ENCODE data around the gene UBXN11.
"Not testable (repeated sequence)": the region's sequence is repeated elsewhere in the genome, so short reads cannot be mapped to it uniquely, and the experiment has no call there.

The UBXN11 gene

DNA sequence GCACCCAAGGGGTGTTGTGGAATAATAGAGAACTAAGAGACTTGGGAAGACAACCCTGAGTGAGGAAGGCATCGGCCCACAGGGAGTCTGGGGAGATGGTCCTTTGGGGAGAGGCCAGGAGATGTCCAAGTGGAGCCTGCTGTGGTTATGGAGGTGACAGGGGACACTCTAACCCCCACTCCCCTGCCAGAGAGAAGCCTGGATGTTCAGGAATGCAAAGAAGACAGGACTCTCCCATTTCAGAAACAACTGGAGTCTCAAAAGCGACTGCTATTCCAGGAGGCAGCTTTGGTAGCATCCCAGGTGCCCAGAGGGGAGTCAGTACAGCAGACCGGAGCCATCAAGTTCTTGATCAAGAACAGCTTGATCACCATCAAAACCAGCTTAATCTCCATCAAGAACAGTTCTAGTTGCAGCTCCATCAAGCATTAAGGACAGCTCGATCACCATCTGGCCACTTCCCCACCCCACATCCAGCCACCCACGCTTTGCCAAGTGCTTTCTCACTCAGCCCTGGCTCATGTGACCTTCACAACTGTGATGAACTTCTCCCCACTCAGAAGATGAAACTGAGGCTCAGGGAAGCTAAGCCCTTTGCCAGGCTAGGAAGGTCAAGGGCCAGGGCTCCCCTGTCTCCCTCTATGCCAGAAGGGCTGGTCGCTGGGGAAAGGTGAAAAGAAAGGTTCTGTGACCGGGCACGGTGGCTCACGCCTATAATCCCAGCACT lies 12.1 kb upstream of the UBXN11 start:
- WGBS, 2 experiments (ENCODE audit: insufficient coverage in 2 of 2) = 89 to 97% methylated on average over 5 to 8 of the region's 9 CpGs
- Histone ChIP-seq H3K27ac (ENCODE audit: low read depth, low read length, severe bottlenecking) (no peak overlapping the region), H3K4me1 (ENCODE audit: control insufficient read depth, insufficient read depth, low read length, poor library complexity, severe bottlenecking) (peaks cover 17% of the 10 kb centered on the region)

DNA sequence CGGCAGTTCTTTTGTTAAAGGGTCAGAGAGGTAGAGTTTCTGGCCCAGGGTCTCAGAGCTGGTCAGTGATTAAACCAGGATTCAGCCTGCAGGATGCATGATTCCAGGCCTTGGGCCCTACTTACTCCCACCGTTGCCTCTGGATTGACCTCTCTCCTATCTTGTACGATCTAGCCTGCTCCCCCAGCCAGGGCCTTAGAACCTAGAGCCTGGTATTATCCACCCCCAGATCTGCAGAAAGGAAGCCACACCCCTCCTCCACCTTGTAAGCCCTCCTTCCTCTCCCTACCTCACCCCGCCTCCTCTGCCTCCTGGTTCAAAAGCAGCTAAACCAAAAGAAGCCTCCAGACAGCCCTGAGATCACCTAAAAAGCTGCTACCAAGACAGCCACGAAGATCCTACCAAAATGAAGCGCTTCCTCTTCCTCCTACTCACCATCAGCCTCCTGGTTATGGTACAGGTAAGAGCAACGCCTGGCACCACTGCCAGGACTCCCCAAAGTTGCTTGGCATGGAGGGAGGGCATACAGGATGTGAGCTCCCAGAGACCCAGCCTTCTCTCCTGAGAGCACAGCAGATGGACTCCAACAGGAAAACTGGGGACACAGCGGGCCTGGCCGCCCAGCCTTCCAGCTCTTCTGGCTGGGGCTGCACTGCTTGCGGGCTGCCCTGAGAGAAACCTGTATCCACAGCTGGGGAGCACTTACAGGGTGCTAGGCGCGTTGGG lies 11.3 kb upstream of the UBXN11 start, which contains the start of gene CD52:
Gene CD52 (plus strand): TSS at position 347 of the 726 bp plus-strand sequence. CDS start 60 bp downstream, at position 407.
- 74 to 78% methylated on average over 9 of the region's 12 CpGs for WGBS, 2 experiments (ENCODE audit: insufficient coverage in 2 of 2)

More for the DNA sequence above, 12.1 kb upstream of the UBXN11 start:
- Histone ChIP-seq H3K36me3 (ENCODE audit: control insufficient read depth, insufficient read depth, low read length) (no peaks in the 10 kb centered on the region), H3K4me3 (ENCODE audit: extremely low read depth, insufficient read depth, low read length, poor library complexity, severe bottlenecking) (no peak overlapping the region), H3K9me3 (ENCODE audit: control insufficient read depth, low read length) (no peaks in the 10 kb centered on the region)

DNA sequence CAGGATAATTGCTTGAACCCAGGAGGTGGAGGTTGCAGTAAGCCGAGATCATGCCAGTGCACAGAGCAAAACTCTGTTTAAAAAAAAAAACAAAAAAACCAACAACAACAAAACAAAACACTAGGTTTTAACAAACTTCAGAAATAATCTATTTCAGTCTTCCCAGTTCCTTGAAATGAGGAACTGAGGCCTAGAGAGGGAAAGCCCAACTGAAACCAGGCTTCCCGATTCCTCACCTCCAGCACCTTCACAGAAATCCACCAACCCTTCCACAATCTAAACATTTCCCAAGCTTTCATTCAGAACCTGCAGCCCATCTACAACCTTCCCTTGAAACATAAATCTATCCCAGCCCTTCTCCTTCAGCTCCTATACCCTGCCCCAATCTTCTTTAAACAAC lies 10.7 kb upstream of the UBXN11 start:
- H3K36me3 ChIP-seq (ENCODE audit: control insufficient read depth, insufficient read depth, low read length) = no peaks in the 10 kb centered on the region
- no peak overlapping the region for H3K4me3 ChIP-seq (ENCODE audit: extremely low read depth, insufficient read depth, low read length, poor library complexity, severe bottlenecking)
- WGBS, 2 experiments (ENCODE audit: insufficient coverage in 2 of 2) = 83% methylated on average over 2 of the region's 2 CpGs; no CpG with 5 or more reads in 1 of the 2 experiments
- no peaks in the 10 kb centered on the region for H3K9me3 ChIP-seq (ENCODE audit: control insufficient read depth, low read length)
- H3K27ac ChIP-seq (ENCODE audit: low read depth, low read length, severe bottlenecking) = no peak overlapping the region
- peaks cover 17% of the 10 kb centered on the region for H3K4me1 ChIP-seq (ENCODE audit: control insufficient read depth, insufficient read depth, low read length, poor library complexity, severe bottlenecking)

More for the DNA sequence above, 11.3 kb upstream of the UBXN11 start, which contains the start of gene CD52:
- H3K4me3 ChIP-seq (ENCODE audit: extremely low read depth, insufficient read depth, low read length, poor library complexity, severe bottlenecking) = no peak within 1 kb of the TSS
- no peak within 1 kb of the TSS for H3K27ac ChIP-seq (ENCODE audit: low read depth, low read length, severe bottlenecking)
- H3K4me1 ChIP-seq (ENCODE audit: control insufficient read depth, insufficient read depth, low read length, poor library complexity, severe bottlenecking) = peaks cover 17% of the 10 kb centered on the region
- H3K9me3 ChIP-seq (ENCODE audit: control insufficient read depth, low read length) = no peaks in the 10 kb centered on the region
- no peaks in the 10 kb centered on the region for H3K36me3 ChIP-seq (ENCODE audit: control insufficient read depth, insufficient read depth, low read length)

DNA sequence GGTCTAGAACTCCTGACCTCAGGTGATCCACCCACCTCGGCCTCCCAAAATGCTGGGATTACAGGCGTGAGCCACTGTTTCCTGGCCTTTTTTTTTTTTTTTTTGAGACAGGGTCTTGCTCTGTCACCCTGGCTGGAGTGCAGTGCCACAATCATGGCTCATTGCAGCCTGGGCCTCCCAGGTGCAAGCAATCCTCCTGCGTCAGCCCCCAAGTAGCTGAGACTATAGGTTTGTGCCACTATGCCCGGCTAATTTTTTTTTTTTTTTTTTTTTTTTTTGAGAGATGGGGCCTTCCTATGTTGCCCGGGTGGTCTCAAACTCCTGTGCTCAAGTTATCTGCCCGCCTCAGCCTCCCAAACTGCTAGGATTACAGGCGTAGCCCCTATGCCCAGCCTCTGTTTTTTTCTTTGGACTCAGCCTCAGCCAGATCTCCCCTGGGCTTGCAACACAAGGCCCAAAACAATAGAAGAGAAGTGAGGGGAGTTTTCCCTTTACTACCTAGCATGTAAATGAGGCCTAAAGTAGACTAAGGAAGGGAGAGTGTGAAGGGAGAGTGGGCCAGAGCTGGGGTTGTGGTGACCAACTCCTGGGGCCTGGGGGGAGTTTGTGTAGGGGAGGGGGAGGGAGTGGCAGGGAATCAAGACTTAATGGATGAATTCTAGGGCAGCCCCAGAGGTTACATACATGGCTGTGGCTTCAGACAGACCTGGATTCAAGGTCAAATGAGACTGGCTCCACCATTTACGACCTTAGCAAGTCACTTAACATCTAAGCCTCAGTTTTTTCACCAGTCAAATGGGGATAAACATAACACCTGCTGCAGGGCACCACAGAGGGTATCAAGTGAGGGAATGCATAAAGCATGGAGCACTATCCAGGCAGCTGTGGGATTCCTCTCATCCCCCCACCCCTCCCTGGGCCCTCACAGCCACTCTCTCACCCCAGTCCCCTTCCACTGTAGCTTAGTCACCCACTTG lies 9.7 kb upstream of the UBXN11 start:
- Histone ChIP-seq H3K9me3 (ENCODE audit: control insufficient read depth, low read length) (no peaks in the 10 kb centered on the region), H3K4me3 (ENCODE audit: extremely low read depth, insufficient read depth, low read length, poor library complexity, severe bottlenecking) (no peak overlapping the region), H3K4me1 (ENCODE audit: control insufficient read depth, insufficient read depth, low read length, poor library complexity, severe bottlenecking) (peaks cover 14% of the 10 kb centered on the region), H3K36me3 (ENCODE audit: control insufficient read depth, insufficient read depth, low read length) (no peaks in the 10 kb centered on the region), H3K27ac (ENCODE audit: low read depth, low read length, severe bottlenecking) (no peak overlapping the region)
- WGBS, 2 experiments (ENCODE audit: insufficient coverage in 2 of 2) = 78 to 84% methylated on average over 2 to 4 of the region's 8 CpGs

DNA sequence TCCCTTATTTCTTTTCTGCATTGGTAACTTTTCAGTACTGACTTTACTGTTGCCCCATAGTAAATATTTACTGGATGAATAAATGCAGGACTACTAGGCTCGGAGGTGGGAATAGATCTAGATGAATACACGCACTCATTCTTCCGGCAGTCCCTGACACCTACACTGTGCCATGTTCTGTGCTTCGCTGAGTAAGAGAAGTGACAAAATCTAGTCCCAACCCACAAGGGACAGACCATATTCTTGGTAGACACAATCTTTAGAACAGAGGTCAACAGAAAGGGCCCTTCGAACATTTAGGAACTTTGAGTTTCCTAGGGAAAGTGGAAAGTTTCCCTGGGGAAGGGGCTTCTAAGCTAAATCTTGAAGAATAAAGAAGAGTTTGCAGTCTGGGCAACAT lies 8.1 kb upstream of the UBXN11 start:
- Histone ChIP-seq H3K4me3 (ENCODE audit: extremely low read depth, insufficient read depth, low read length, poor library complexity, severe bottlenecking) (no peak overlapping the region), H3K27ac (ENCODE audit: low read depth, low read length, severe bottlenecking) (no peak overlapping the region), H3K4me1 (ENCODE audit: control insufficient read depth, insufficient read depth, low read length, poor library complexity, severe bottlenecking) (peaks cover 14% of the 10 kb centered on the region), H3K36me3 (ENCODE audit: control insufficient read depth, insufficient read depth, low read length) (no peaks in the 10 kb centered on the region), H3K9me3 (ENCODE audit: control insufficient read depth, low read length) (no peaks in the 10 kb centered on the region)
- WGBS, 2 experiments (ENCODE audit: insufficient coverage in 2 of 2) = 100% methylated on average over 3 to 5 of the region's 5 CpGs

DNA sequence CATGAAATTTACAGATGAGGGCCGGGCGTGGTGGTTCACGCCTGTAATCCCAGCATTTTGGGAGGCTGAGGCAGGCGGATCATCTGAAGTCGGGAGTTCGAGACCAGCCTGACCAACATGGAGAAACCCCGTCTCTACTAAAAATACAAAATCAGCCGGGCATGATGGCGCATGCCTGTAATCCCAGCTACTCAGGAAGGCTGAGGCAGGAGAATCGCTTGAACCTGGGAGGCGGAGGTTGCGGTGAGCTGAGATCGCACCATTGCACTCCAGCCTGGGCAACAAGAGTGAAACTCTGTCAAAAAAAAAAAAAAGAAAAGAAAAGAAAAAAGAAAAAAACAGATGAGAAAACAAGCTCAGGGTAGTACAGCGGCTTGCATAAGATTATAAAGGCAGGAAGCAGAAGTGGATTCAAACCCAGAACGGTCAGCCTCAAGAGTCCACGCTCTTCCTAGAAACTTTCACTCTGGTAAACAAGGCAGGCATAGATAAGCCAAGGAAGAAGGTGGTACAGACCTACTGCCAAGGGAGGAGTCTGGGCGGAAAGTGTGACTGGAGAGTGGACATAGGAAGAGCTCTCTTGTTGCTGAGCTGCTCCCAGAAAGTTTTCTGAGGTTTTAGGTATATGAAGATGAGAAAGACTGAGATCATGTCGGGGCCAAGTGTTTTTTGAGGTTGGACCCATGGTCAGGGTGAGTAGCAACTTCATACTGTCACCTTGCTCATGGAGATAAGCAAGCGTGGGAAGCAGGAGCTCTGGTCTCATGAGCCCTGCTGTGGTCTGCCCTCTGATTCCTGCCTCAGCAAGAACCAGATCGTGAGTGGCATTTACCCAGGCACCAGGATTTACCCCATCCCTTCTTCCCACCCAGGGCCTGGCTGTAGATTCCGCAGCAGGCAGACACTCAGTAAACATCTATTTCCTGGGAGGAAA lies 1.8 kb upstream of the UBXN11 start:
- not testable (repeated sequence) for H3K4me1 ChIP-seq (ENCODE audit: control insufficient read depth, insufficient read depth, low read length, poor library complexity, severe bottlenecking); H3K9me3 ChIP-seq (ENCODE audit: control insufficient read depth, low read length); H3K4me3 ChIP-seq (ENCODE audit: extremely low read depth, insufficient read depth, low read length, poor library complexity, severe bottlenecking); H3K27ac ChIP-seq (ENCODE audit: low read depth, low read length, severe bottlenecking); H3K36me3 ChIP-seq (ENCODE audit: control insufficient read depth, insufficient read depth, low read length)
- 86 to 91% methylated on average over 11 to 13 of the region's 21 CpGs for WGBS, 2 experiments (ENCODE audit: insufficient coverage in 2 of 2)

DNA sequence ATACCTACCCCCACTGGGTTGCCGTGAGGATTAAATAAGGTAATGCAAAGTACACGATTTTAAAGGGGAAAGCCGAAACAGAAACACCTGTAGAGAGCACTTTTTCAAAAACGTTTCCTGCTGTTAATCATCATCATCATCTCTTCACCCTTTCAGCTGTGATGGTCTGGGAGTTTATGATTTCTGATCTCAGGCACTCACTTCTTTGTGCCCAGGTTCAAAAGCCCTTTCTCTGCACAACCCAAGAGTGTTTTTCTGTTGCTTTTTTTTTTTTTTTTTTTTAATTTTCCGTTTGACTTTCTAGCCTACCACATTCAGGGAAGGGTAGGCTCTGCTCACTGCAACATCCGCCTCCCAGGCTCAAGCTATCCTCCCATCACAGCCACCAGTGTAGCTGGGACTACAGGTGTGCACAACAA lies 936 bp upstream of the UBXN11 start:
- peaks cover 7% of the 10 kb centered on the region for H3K4me1 ChIP-seq (ENCODE audit: control insufficient read depth, insufficient read depth, low read length, poor library complexity, severe bottlenecking)
- no peaks in the 10 kb centered on the region for H3K36me3 ChIP-seq (ENCODE audit: control insufficient read depth, insufficient read depth, low read length)
- no peak overlapping the region for H3K4me3 ChIP-seq (ENCODE audit: extremely low read depth, insufficient read depth, low read length, poor library complexity, severe bottlenecking)
- H3K27ac ChIP-seq (ENCODE audit: low read depth, low read length, severe bottlenecking) = no peak overlapping the region
- WGBS, 2 experiments (ENCODE audit: insufficient coverage in 2 of 2) = 80% methylated on average over 2 of the region's 6 CpGs; no CpG with 5 or more reads in 1 of the 2 experiments
- H3K9me3 ChIP-seq (ENCODE audit: control insufficient read depth, low read length) = no peaks in the 10 kb centered on the region

DNA sequence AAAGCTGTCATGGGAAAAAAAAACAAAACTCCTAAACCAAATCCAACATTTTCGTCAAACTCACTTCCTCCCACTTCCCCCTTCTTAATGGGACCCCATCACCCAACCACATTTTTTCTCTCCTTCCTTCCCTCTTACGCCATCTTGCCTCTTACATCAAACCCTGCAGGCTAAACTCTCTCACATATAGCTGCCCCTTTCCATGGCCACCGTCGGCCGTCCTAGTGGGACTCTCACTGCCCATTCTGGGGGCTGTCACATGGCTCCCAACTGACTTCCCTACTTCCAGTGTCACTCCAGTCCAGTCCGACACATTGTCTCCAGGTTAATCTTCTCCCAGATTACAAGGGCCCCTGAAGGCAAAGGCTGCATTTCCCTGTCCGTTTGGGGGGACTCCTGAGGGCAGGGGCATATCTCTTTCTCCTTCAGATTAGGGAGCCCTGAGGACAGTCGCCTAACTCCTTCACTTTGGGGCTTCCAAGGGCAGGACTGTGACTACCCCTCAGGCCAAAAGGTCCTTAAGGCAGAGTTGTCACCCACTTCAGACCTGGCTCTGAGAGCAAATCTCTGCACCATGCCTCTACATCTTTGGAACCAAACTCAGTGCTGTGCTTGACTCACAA lies 658 bp downstream of the UBXN11 start:
- Histone ChIP-seq H3K9me3 (ENCODE audit: control insufficient read depth, low read length) (no peaks in the 10 kb centered on the region), H3K4me3 (ENCODE audit: extremely low read depth, insufficient read depth, low read length, poor library complexity, severe bottlenecking) (peak overlapping the region; percentile 72), H3K27ac (ENCODE audit: low read depth, low read length, severe bottlenecking) (peak overlapping the region; percentile 71), H3K4me1 (ENCODE audit: control insufficient read depth, insufficient read depth, low read length, poor library complexity, severe bottlenecking) (peaks cover 7% of the 10 kb centered on the region), H3K36me3 (ENCODE audit: control insufficient read depth, insufficient read depth, low read length) (no peaks in the 10 kb centered on the region)
- WGBS, 2 experiments (ENCODE audit: insufficient coverage in 2 of 2) = 48 to 63% methylated on average over 8 of the region's 8 CpGs

DNA sequence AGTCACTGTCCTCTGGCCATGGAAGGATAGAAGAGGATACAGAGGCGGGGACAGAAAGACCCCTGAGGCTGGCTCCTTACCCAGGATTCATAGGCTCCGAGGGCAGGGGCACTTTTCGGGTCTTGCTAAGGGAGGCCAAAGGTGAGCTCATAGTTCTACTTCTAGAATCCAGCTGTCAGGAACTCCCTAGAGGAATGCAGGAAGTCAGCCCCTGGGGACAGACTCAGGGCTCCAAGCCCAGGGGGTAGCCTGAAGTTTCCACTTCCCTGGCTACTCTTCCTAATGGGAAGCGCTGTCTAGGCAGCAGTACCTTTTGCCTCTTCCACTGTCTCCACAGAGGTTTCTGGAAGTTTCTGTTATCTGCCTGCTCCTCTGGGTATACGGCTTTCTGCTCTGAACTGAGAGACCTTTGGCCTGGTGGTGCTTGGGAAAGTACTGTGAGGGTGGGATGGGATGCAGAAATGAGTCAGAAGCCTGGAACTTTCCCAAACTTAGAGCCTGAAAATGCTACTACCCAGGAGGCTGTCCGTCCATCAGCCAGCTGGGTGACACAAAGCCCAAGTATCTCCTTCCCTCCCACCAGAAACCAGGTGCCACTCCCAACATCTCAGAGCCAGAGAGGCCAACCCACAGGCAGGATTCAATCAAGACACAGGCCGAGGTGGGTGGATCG lies 3.6 kb downstream of the UBXN11 start:
- H3K9me3 ChIP-seq (ENCODE audit: control insufficient read depth, low read length) = no peaks in the 10 kb centered on the region
- no peaks in the 10 kb centered on the region for H3K36me3 ChIP-seq (ENCODE audit: control insufficient read depth, insufficient read depth, low read length)
- no peak overlapping the region for H3K4me3 ChIP-seq (ENCODE audit: extremely low read depth, insufficient read depth, low read length, poor library complexity, severe bottlenecking)
- peaks cover 11% of the 10 kb centered on the region for H3K4me1 ChIP-seq (ENCODE audit: control insufficient read depth, insufficient read depth, low read length, poor library complexity, severe bottlenecking)
- 75 to 84% methylated on average over 5 of the region's 8 CpGs for WGBS, 2 experiments (ENCODE audit: insufficient coverage in 2 of 2)
- peak overlapping the region; percentile 42 for H3K27ac ChIP-seq (ENCODE audit: low read depth, low read length, severe bottlenecking)

Data from mesodermal cell (in vitro differentiated cells).